Choroid plexus epithelial cell (primary cell): Measurements from ENCODE around the gene IKZF2.

Source experiments
- DNase-seq: peaks from one replicate; pipeline ENCODE4 v3.0.0-alpha.2; 2010; ENCODE audit warnings: low read depth
- H3K4me3 ChIP-seq: 2 replicates; pipeline ENCODE4 v1.5.1; 2011; ENCODE audit warnings: low read depth, mild to moderate bottlenecking, control low read depth, low read length, moderate library complexity
- TF ChIP-seq, protein P1 (sequence below): conservative IDR thresholded peaks from 2 replicates; pipeline ENCODE4 v1.5.1; 2011; ENCODE audit warnings: low read depth, mild to moderate bottlenecking, control low read depth, inconsistent platforms, low read length, moderate library complexity

IKZF2 gene

DNA sequence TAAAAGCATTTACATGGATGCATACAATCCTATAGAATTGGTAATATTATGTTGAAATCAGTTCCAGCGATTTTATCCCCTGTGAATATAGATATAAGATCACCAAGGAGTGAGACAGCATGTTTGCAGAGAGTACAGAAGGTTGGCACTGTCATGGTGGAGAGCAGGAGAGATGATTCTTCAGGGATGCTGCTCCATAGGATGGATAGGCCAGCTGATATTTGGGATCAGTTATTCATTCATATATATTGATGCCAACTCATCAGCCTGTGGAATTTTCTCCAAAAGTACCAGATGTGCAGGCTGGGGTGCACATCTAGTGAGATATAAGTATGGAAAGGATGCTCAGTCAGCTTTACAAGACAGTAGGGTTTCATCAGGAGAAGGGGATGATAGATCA is 139.9 kb downstream of the IKZF2 start:
- TF ChIP-seq, protein P1, sequence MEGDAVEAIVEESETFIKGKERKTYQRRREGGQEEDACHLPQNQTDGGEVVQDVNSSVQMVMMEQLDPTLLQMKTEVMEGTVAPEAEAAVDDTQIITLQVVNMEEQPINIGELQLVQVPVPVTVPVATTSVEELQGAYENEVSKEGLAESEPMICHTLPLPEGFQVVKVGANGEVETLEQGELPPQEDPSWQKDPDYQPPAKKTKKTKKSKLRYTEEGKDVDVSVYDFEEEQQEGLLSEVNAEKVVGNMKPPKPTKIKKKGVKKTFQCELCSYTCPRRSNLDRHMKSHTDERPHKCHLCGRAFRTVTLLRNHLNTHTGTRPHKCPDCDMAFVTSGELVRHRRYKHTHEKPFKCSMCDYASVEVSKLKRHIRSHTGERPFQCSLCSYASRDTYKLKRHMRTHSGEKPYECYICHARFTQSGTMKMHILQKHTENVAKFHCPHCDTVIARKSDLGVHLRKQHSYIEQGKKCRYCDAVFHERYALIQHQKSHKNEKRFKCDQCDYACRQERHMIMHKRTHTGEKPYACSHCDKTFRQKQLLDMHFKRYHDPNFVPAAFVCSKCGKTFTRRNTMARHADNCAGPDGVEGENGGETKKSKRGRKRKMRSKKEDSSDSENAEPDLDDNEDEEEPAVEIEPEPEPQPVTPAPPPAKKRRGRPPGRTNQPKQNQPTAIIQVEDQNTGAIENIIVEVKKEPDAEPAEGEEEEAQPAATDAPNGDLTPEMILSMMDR = no peak

DNA sequence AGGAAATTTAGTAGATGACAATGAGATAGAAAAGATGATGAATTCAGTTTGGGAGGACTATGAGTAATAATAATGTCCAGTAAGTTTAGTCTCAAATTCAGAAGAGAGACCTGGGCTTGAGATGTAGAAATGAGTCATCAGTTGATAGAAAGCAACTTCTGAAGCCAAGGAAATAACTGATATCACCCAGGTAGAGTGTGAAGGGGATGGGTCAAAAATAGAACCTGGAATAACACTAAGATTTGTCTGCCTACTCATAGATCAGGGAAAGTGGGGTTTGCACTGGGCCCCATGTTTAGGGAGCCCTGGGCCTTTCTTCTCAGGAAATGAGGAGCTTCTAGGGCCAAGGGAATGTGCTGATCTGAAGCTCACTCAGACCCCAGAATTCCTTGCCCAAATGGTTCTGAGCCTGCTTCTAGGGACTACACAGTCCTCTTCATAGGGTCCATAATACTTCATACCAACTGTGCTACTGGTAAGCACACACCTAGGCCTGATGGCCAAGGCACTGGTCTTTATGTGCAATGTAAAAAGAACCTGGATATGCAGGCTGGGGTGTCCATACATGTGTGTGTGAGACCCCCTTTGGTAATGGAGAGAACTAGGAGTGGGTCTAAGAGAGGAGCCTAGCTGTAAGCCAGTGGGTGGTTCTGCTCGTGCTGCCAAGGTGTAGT is 141.2 kb downstream of the IKZF2 start:
- no peak overlapping the region for H3K4me3 ChIP-seq
- DNase-seq = no peak
- TF ChIP-seq, protein P1 = no peak

More for the DNA sequence above, 139.9 kb downstream of the IKZF2 start:
- H3K4me3 ChIP-seq = no peak overlapping the region
- DNase-seq = no peak

DNA sequence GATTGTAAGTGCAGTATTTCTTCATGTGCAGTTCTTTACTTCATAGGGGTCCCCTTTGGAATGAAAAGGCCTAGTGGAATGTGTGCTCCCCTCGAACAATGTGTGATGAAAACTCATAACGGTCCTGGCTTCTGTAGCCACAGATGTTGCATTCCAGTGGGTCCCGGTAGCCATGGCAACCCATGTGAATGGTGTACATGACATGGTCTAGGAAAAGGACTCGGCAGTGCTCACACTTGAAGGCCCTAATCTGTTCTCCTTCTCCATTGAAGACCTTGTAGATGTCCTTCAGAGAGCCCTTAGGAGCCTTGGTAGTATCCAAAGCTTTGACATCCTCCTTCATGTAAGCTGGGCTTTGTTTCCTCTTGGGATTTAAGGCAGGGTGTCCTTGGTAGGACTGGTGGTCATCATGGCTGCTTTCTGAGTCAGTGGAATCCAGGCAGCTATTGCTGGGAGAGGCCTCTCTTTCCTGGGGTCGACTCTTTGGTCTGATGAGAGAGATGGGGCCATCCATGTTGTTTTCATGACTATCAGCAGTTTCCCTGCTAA is 144.0 kb downstream of the IKZF2 start:
- TF ChIP-seq, protein P1 = no peak
- peak; percentile 62 for DNase-seq
- H3K4me3 ChIP-seq = no peak overlapping the region

DNA sequence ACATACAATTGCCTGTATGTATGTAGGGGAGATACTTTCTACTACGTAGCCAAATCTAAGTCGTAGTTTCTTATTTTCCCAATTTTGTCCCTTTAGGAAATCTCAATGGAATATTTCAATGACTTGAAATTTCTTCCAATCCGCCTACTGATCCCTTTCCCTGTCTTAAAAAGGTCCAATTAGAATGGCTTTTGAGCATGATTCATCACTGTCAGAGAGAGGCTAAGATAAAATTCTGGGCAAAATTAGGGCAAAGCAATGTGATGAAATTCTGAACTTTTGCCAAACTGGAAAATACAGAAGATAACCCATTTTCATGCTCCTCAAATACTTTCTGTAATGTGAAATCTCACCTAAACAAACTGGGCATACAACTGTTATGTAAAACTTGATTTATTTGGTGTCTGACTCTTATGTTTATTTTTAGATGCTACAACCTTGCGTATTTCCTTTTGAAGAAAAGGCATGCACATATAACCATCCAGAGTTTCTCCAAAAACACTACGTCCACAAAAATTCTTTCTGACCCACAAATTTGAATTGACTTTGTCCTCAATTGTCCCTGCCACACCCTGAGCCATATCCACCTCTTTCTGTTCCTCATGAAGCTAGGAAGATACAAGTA is 147.1 kb downstream of the IKZF2 start:
- no peak overlapping the region for H3K4me3 ChIP-seq
- peak; percentile 34 for DNase-seq
- TF ChIP-seq, protein P1 = no peak

DNA sequence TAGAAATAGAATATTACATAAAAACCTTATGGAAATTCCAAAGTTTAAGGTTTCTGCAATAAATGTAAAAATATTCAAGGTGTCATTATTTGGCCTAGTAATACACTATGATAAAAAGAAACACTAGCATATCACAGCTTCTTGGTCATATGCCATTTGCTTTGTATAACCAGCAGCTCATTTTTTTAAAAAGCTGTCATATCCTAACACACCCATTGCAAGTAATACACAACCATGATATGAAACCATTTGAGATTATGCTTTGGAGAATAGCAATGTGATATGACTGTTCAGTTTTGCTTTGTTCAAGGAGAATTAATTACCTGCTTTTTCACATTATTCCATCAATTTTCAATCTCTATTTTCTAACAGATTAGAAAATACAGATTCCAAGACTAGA is 149.0 kb downstream of the IKZF2 start:
- no peak overlapping the region for H3K4me3 ChIP-seq
- no peak for DNase-seq
- TF ChIP-seq, protein P1 = no peak

DNA sequence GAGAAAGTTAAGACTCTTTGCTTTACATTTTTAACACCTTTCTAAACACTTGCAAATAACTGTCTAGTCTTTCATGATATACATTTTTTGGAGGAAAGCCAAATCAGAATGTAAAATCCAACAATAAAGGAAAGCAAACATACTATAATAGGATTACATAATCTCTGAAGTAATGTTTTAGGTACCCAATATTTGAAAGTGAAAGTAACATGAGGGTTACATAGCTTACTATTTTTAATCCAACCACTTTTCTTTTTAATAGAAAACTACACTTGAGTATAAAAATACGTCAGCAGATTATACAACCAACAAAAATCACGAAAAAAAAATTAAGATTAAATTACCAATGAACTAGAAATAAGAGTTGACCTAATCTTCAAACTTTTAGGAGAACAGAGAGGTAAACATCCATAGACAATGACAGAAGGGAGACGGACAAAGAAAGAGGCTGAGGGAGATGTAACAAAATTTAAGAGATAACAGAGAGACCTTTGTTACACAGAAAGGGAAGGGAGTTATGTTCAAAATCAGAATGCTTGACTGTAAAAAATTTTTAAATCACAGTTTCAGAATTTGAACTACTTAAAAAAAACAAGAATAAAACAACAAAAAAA is 150.0 kb downstream of the IKZF2 start:
- DNase-seq = no peak
- no peak overlapping the region for H3K4me3 ChIP-seq
- TF ChIP-seq, protein P1 = no peak
